GM18870 (cell line): Measurements from ENCODE around the gene ZNF28.
"Not testable (repeated sequence)": the region's sequence is repeated elsewhere in the genome, so short reads cannot be mapped to it uniquely, and the experiment has no call there.

Experiments
- ATAC-seq: cut with Tn5 transposase; IDR thresholded peaks from one replicate; pipeline ENCODE4 v1.9.1; 2021; ENCODE audit warnings: moderate library complexity; ENCODE audit not compliant: unreplicated experiment

The ZNF28 gene

DNA sequence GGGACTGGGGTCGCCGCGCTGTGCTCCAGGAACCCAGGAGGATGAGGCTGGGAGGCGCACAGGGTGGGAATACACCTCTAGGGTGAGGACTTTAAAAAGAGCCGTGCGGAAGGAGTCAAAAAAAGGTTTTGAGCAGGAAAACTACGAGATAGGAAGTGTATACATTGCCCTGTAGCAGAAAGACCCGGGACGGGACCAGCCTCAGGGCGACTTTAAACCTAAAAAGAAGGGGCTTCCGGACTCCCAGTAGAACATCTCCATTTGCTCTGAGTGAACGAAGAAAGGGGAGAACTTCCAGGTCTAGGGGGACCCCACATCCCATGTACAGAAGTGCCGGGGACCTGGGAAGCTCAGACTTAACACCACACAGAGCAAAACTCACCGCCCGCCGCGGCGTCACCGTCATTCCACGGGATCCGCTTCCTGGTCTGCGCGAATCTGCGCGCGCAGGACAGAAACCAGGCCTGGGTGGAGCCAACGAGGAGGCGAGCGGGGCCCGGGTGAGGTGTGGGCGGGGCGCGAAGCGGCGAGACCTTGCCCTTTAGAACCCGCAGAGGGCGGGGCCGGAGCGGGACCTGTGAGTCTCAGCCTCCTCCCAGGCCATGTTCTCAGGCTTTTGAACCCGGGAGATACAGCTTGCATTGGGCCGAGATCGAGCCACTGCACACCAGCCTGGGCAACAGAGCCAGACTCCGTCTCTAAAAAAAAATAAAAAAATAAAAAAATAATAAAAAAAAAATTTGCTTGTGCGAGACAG is at the start of gene ZNF28:
Gene ZNF28 (minus strand): TSS at position 430 of the 757 bp plus-strand sequence. CDS start 3,675 bp downstream, outside the sequence.
- peak; percentile 55 for ATAC-seq

DNA sequence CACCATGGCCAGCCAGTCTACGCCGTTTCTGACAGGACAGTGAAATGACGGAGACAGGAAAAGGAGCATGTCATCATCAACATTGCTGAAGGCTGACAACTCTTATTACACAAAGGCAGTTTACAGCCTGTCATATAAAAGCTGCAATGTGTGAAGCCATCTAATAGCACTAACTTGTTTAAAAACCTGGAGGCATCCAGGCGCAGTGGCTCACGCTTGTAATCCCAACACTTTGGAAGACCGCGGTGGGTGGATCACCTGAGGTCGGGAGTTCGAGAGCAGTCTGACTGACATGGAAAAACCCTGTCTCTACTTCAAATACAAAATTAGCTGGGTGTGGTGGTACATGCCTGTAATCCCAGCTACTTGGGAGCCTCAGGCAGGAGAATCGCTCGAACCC is 46.6 kb upstream of the ZNF28 start:
- not testable (repeated sequence) for ATAC-seq

DNA sequence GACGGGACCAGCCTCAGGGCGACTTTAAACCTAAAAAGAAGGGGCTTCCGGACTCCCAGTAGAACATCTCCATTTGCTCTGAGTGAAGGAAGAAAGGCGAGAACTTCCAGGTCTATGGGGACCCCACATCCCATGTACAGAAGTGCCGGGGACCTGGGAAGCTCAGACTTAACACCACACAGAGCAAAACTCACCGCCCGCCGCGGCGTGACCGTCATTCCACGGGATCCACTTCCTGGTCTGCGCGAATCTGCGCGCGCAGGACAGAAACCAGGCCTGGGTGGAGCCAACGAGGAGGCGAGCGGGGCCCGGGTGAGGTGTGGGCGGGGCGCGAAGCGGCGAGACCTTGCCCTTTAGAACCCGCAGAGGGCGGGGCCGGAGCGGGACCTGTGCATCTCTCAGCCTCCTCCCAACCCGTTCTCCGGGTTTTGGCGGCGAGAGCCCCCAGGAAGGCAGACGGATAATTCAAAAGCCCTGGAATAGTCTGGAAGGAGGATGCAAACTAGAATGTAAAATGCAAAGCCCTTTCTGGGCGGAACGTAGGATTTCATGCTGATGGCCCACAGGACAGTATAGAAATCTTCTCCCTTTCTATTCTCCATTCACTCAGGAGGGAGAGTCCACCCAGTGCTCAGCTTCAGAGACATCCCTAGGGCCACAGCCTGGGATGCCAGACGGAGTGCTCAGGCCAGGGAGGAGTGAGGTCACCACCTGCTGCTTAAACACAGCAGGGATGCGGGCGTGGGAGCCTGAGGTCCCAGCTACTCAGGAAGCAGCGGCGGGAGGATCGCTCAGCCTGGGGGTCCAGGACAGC is 36.2 kb upstream of the ZNF28 start, which contains the start of gene ZNF468:
Gene ZNF468 (minus strand): TSS at position 242 of the 814 bp plus-strand sequence. CDS start 3,347 bp downstream, outside the sequence.
- peak; percentile 93 for ATAC-seq

DNA sequence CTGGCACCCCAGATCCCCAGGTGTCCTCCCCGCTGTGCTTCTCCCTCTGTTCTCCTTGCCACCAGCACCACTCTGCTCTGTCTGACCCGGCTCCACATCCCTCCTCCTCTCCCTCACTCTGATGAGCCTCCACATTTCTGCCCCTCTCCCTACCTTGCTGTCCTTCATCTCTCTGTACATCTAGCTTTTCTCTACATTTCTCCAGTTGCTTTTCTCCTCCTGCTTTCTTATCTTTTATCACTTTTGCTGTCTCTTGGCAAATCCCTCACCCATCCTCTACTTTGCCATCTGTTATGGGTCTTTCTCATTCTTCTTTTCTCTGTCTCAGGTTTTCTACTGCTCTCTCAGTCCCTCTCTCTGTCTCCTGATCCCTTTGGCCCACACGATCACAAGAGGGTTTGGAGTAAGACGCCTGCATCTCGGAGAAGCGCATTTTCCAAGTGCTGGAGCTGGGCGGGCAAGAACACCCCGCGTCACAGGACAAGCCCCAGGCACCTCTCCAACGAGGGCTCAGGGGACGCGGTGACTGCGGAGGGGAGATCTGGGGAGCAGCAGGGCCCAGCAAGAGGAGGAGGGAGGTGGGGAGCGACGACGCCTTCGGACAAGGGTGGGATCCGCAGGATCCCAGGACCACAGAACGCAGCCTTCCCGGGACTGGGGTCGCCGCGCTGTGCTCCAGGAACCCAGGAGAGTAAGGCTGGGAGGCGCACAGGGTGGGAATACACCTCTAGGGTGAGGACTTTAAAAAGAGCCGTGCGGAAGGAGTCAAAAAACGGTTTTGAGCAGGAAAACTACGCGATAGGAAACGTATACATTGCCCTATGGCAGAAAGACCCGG is 35.3 kb upstream of the ZNF28 start:
- not testable (repeated sequence) for ATAC-seq

DNA sequence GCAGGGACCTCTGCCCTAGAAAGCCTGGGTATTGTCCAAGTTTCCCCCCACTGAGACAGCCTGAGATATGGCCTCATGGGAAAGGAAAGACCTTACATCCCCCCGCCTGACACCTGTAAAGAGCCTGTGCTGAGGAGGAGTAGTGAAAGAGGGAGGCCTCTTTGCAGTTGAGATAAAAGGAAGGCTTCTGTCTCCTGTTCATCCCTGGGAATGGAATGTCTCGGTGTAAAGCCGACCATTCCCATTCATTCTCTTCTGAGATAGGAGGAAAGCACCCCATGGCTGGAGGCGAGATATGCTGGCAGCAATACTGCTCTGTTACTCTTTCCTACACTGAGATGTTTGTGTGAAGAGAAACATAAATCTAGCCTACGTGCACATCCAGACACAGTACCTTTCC is 25.9 kb upstream of the ZNF28 start:
- ATAC-seq, result not testable (repeated sequence)

DNA sequence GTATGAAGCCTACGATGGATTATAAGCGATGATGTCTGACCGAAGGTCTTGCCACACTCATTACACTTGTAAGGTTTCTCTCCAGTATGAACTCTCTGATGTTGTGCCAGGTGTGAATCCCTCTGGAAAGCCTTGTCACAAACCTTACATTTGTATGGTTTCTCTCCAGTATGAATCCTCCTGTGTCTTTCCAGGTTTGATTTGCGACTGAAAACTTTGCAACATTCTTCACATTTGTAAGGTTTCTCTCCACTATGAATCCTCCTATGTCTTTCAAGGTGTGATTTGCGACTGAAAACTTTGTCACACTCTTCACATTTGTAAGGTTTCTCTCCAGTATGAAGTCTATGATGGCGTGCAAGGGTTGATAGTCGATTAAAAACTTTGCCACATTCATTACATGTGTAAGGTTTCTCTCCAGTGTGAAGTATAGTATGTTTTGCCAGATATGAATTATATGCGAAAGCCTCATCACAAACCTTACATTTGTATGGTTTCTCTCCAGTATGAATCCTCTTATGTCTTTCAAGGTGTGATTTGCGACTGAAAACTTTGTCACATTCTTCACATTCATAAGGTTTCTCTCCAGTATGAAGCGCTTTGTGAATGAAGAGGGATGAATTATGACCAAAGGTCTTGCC is 19.5 kb upstream of the ZNF28 start:
- not testable (repeated sequence) for ATAC-seq

DNA sequence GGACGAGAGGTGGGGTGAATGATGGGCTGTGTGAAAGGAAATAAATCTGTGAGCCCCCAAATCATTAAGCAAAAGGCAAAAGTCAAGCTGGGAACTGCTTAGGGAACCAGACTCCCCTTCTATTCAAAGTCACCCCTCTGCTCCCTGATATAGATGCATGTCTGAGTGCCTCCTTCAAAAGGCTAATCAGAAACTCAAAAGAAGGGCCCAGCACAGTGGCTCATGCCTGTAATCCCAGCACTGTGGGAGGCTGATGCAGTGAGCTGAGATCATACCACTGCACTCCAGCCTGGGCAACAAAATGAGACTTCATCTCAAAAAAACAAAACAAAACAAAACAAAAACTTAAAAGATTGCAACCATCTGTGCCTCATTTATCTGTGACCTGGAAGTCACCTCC is 12.9 kb upstream of the ZNF28 start:
- not testable (repeated sequence) for ATAC-seq

DNA sequence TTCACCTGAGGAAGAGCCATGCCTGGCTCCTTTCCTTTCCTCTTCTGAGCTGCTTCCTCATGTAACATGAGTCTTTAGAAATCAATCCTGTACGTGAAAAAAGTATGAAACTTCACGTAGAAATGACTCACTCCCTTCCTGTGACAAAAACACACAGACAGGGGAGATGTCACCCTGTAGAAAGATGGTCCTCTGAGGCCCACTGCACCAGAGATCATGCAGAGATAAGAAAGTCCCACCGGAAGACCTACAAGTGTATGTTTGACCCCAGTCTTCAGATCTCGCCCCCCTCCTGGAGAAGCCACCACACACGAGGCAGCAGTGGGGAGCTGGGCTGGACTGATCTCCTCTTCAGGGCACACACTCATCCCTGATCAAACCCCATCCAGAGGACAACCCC is 12.1 kb upstream of the ZNF28 start:
- not testable (repeated sequence) for ATAC-seq

DNA sequence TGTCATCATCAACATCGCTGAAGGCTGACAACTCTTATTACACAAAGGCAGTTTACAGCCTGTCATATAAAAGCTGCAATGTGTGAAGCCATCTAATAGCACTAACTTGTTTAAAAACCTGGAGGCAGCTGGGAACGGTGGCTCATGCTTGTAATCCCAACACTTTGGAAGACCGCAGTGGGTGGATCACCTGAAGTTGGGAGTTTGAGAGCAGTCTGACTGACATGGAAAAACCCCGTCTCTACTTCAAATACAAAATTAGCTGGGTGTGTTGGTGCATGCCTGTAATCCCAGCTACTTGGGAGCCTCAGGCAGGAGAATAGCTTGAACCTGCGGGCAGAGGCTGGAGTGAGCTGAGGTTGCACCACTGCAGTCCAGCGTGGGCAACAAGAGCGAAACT is 8.4 kb upstream of the ZNF28 start:
- ATAC-seq, result not testable (repeated sequence)

DNA sequence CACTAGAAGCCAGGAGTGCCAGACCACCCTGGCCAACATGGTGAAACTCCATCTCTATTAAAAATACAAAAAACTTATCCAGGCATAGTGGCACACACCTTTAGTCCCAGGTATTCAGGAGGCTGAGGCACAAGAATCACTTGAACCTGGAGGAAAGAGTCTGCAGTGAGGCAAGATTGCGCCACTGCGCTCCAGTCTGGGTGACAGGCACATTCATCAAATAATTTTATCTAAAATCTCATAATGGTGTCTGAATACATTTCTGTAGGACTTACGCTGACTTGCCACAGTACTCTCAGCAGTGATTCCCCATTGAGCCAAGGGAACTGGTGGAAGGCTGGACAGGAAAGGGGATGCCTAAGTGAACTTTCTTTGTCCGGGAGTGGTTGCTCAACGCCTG is 4.3 kb upstream of the ZNF28 start:
- ATAC-seq, result no peak

DNA sequence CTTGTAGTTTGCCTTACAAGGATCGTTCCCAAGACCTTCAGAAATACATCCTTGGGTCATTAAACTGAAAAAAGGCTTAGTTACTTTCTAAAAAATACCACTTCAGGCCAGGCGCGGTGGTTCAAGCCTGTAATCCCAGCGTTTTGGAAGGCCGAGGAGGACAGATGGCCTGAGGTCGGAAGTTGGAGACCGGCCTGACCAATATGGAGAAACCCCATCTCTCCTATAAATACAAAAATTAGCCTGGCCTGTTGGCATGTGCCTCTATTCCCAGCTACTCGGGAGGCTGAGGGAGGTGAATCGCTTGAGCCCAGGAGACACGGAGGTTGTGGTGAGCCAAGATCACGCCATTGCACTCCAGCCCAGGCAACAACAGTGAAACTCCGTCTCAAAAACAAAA is 2.2 kb upstream of the ZNF28 start:
- no peak for ATAC-seq

DNA sequence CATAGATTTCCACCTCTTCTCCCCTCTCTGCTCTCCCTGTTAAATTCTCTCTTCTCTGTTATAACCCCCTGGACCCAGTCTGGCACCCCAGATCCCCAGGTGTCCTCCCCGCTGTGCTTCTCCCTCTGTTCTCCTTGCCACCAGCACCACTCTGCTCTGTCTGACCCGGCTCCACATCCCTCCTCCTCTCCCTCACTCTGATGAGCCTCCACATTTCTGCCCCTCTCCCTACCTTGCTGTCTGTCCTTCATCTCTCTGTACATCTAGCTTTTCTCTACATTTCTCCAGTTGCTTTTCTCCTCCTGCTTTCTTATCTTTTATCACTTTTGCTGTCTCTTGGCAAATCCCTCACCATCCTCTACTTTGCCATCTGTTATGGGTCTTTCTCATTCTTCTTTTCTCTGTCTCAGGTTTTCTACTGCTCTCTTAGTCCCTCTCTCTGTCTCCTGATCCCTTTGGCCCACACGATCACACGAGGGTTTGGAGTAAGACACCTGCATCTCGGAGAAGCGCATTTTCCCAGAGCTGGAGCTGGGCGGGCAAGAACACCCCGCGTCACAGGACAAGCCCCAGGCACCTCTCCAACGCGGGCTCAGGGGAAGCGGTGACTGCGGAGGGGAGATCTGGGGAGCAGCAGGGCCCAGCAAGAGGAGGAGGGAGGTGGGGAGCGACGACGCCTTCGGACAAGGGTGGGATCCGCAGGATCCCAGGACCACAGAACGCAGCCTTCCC is 795 bp downstream of the ZNF28 start:
- peak; percentile 17 for ATAC-seq

DNA sequence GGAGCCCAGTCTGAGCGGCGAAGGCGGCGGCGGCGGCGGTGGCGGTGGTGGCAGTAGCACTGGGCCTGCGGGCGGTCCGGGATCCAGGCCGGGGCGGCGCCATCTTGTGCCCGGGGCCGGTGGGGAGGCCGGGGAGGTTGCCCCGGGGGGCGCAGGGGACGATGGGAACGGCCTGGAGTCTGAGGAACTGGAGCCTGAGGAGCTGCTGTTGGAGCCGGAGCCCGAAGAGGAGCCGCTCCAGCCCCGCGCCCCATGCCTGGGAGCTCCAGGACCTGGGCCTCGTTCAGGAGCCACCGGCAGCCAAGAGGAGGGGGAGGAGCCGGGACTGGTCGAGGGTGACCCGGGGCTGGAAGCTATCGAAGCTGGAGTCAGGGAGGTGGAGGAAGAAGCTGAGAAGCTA is 11.6 kb downstream of the ZNF28 start:
- no peak for ATAC-seq

DNA sequence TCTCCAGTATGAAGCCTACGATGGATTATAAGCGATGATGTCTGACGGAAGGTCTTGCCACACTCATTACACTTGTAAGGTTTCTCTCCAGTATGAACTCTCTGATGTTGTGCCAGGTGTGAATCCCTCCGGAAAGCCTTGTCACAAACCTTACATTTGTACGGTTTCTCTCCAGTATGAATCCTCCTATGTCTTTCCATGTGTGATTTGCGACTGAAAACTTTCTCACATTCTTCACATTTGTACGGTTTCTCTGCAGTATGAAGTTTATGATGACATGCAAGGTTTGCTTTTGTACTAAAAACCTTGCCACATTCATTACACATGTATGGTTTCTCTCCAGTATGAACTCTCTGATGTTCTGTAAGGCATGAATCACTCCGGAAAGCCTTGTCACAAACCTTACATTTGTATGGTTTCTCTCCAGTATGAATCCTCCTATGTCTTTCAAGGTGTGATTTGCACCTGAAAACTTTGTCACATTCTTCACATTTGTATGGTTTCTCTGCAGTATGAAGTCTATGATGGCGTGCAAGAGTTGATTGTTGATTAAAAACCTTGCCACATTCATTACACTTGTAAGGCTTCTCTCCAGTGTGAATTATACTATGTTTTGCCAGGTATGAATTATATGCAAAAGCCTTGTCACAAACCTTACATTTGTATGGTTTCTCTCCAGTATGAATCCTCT is 21.3 kb downstream of the ZNF28 start:
- not testable (repeated sequence) for ATAC-seq

DNA sequence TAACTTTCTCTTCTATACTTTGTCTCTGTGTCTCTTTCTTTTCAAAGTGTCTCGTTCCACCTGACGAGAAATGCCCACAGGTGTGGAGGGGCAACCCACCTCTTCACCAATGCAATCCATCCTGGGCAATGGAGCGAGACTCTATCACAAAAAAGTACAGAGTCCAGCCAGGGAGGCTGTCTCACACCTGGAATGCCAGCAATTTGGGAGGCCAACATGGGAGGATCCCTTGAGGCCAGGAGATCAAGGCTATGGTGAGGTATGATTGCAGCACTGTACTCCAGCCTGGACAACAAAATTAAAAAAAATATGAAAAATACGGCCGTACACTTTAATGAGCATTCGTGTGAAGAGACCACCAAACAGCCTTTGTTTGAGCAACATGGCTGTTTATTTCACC is 32.0 kb downstream of the ZNF28 start:
- ATAC-seq, result no peak

DNA sequence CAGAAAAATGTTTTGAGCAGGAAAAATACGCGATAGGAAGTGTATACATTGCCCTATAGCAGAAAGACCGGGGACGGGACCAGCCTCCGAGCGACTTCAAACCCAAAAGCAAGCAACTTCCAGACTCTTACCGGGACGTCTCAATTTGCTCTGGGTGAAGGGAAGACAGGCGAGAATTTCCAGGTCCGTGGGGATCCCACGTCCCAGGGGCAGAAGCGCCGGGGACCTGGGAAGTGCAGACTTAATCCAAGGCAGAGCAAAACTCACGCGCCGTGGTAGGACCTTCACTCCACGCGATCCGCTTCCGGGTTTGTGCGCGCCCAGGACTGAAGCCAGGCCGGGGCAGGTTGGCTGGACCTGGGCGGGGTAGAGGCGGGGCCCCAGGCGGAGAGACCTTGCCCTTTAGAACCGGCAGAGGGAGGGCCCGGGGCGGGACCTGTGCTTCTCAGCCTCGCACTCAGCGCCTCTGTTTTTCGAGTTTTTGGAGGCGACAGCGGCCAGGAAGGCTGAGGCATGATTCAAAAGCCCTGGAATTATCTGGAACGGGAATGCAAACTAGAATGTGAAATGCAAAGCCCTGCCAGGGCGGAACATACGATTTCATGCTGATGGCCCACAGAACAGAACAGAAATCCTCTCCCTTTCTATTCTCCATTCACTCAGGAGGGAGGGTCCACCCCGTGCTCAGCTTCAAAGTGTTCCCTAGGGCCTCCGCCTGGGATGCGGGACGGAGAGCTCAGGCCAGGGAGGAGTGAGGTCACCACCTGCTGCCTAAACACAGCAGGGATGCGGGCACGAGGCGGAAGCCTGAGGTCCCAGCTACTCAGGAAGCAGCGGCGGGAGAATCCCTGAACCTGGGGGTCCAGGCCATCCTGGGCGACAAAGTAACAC is 34.7 kb downstream of the ZNF28 start, which contains the start of gene ZNF600:
Gene ZNF600 (minus strand): TSS at position 328 of the 891 bp plus-strand sequence. CDS start 7,903 bp downstream, outside the sequence.
- ATAC-seq, result peak; percentile 63

DNA sequence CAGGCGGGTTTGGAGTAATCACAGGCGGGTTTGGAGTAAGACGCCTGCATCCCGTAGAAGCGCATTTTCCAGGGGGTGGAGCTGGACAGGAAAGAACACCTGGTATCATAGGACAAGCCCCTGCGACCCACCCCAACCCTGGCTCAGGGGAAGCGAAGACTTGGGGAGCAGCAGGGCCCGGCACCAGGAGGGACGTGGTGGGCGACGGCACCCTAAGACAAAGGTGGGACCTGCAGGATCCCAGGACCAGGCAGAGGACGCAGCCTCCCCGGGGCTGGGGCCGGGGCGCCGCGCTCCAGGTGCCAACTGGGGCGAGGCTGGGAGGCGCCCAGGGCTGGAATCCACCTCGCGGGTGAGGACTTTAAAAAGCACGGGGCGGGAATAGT is 35.4 kb downstream of the ZNF28 start:
- ATAC-seq, result no peak

DNA sequence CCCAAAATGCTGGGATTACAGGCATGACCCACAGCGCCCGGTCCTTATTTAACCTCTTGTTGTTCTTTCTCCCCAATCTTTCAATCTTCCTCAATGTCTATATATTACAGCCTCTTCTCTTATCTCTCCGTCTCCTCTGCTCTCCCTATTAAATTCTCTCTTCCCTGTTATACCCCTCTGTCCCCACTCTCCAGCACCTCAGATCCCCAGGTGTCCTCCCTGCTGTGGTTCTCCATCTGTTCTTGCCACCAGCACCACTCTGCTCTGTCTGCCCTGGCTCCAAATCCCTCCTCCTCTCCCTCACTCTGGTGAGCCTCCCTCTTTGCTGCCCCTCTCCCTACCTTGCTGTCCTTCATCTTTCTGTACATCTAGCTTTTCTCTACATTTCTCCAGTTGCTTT is 35.9 kb downstream of the ZNF28 start:
- ATAC-seq, result no peak
